ENCODE results near the gene CFAP61. TPM values are rescaled to one million over a fixed set of nuclear protein-coding genes. Genes with fewer than 3 reads are reported as not detected.

The CFAP61 gene
- total and polyA plus RNA-seq, 11 donors = 12.1 to 102 (median 41.8) TPM

GRCh38 chr20:20070871-20071726 lies 18.8 kb downstream of the CFAP61 start:
- DNase-seq (peak in 2 of 5 donors; percentile 38 to 63), ATAC-seq (peak; percentile 64 to 77 (median 74))
- WGBS, 4 donors = 30 to 39% (median 33%) methylated on average over 10 of the region's 10 CpGs
- Histone ChIP-seq H3K27ac (peak overlapping the region in 9 of 12 donors; percentile 10 to 71 (median 61)), H3K4me1 (peaks cover 0 to 13% (median 0%) of the 10 kb centered on the region in 12 donors), H3K36me3 (no peaks in the 10 kb centered on the region), H3K9me3 (no peaks in the 10 kb centered on the region), H3K27me3 (peaks cover 0 to 4% (median 0%) of the 10 kb centered on the region in 9 donors), H3K4me3 (no peak overlapping the region)
- TF ChIP-seq POLR2A (IDR thresholded peaks at IDR 0.05) = no peak
- TF ChIP-seq CTCF (IDR thresholded peaks at IDR 0.05) = no peak
- intact Hi-C loops (cut with DNase I) = loop anchor here in 1 of 10 donors (5.0 kb wide), 1 partner anchor 291 kb away; no protein-coding TSS in a partner anchor

GRCh38 chr20:20073801-20074371 lies 21.6 kb downstream of the CFAP61 start:
- Histone ChIP-seq H3K4me1 (peaks cover 0 to 13% (median 0%) of the 10 kb centered on the region in 12 donors), H3K4me3 (no peak overlapping the region), H3K27me3 (peaks cover 0 to 6% (median 0%) of the 10 kb centered on the region in 9 donors), H3K9me3 (no peaks in the 10 kb centered on the region), H3K36me3 (no peaks in the 10 kb centered on the region), H3K27ac (no peak overlapping the region)
- ATAC-seq (no peak), DNase-seq (no peak)
- WGBS, 4 donors = 64 to 71% (median 68%) methylated on average over 15 of the region's 15 CpGs
- TF ChIP-seq CTCF (IDR thresholded peaks at IDR 0.05) = no peak
- TF ChIP-seq POLR2A (IDR thresholded peaks at IDR 0.05) = no peak
- intact Hi-C loops (cut with DNase I) = loop anchor here in 1 of 10 donors (5.0 kb wide), 1 partner anchor 288 kb away; no protein-coding TSS in a partner anchor

GRCh38 chr20:20075032-20075431 lies 22.7 kb downstream of the CFAP61 start:
- H3K36me3 ChIP-seq = no peaks in the 10 kb centered on the region
- no peak overlapping the region for H3K27ac ChIP-seq
- H3K27me3 ChIP-seq = peaks cover 0 to 6% (median 0%) of the 10 kb centered on the region in 9 donors
- 81 to 89% (median 86%) methylated on average over 4 of the region's 4 CpGs for WGBS, 4 donors
- intact Hi-C loops (cut with DNase I) = no loop called here
- no peak for ATAC-seq
- no peak for TF ChIP-seq CTCF (IDR thresholded peaks at IDR 0.05)
- no peak for TF ChIP-seq POLR2A (IDR thresholded peaks at IDR 0.05)
- H3K4me3 ChIP-seq = no peak overlapping the region
- no peak for DNase-seq
- no peaks in the 10 kb centered on the region for H3K9me3 ChIP-seq
- peaks cover 0 to 13% (median 0%) of the 10 kb centered on the region in 12 donors for H3K4me1 ChIP-seq

Measured in heart left ventricle (tissue), 16 donors.